CD14-positive monocyte (primary cell): ENCODE data around the gene CNTNAP1. TPM values are rescaled to one million over a fixed set of nuclear protein-coding genes. Genes with fewer than 3 reads are reported as not detected.

Source experiments
- DNase-seq, 3 donors: peaks; one replicate each; pipeline ENCODE4 v3.0.0-alpha.2; 2011 to 2022
- H2AFZ ChIP-seq: 2 replicates; pipeline ENCODE4 v1.6.0; 2012; ENCODE audit warnings: mild to moderate bottlenecking, low read depth, low read length, inconsistent platforms; ENCODE audit not compliant: insufficient read depth, poor library complexity, severe bottlenecking
- H3K27ac ChIP-seq, 2 donors: 1 replicate in 1 of 2; 2 replicates in 1 of 2; pipeline ENCODE4 v1.5.1; 2012 to 2013; ENCODE audit warnings: low read length in 2 of 2, control low read depth in 1 of 2, inconsistent platforms in 1 of 2, low read depth in 1 of 2, mild to moderate bottlenecking in 1 of 2
- H3K27me3 ChIP-seq, 2 donors: one replicate each; pipeline versions ENCODE4 v1.6.0 to v1.6.1; 2011 to 2013; ENCODE audit warnings: low read length in 2 of 2; ENCODE audit not compliant: control insufficient read depth in 2 of 2, insufficient read depth in 2 of 2
- H3K36me3 ChIP-seq, 2 donors: replicated peaks in 1 of 2; 1 replicate in 1 of 2; 2 replicates in 1 of 2; pipeline versions ENCODE4 v1.5.1 to v1.6.1; 2012 to 2013; ENCODE audit warnings: low read length in 2 of 2, control low read depth in 1 of 2, inconsistent platforms in 1 of 2, mild to moderate bottlenecking in 1 of 2; ENCODE audit not compliant: insufficient read depth in 2 of 2, control insufficient read depth in 1 of 2
- H3K4me1 ChIP-seq, 2 donors: 1 replicate in 1 of 2; 2 replicates in 1 of 2; pipeline versions ENCODE4 v1.5.1 to v1.6.1; 2012 to 2013; ENCODE audit warnings: low read length in 2 of 2, control low read depth in 1 of 2, inconsistent platforms in 1 of 2, mild to moderate bottlenecking in 1 of 2, moderate library complexity in 1 of 2; ENCODE audit not compliant: insufficient read depth in 2 of 2, control insufficient read depth in 1 of 2
- H3K4me2 ChIP-seq: replicated peaks from 2 replicates; pipeline ENCODE3; 2012; ENCODE audit warnings: low read length, moderate library complexity, mild to moderate bottlenecking; ENCODE audit not compliant: poor library complexity, severe bottlenecking; ENCODE audit errors: extremely low read depth
- H3K4me3 ChIP-seq, 3 experiments: fragments of 200-600 bp in 1 of 3; sonication (generic) in 1 of 3; replicated peaks in 1 of 3; 1 replicate in 2 of 3; 2 replicates in 1 of 3; pipeline ENCODE4 v1.5.1; 2011 to 2013; ENCODE audit warnings: low read length in 3 of 3, mild to moderate bottlenecking in 3 of 3, control low read depth in 2 of 3, low read depth in 2 of 3, inconsistent platforms in 1 of 3, moderate library complexity in 1 of 3
- H3K79me2 ChIP-seq: 2 replicates; pipeline ENCODE4 v1.6.0; 2012; ENCODE audit warnings: mild to moderate bottlenecking, control low read depth, inconsistent platforms, low read length, moderate library complexity; ENCODE audit not compliant: insufficient read depth
- H3K9ac ChIP-seq: 2 replicates; pipeline ENCODE4 v1.6.0; 2017; ENCODE audit warnings: low read length, mild to moderate bottlenecking; ENCODE audit not compliant: insufficient read depth, poor library complexity, severe bottlenecking
- H3K9me3 ChIP-seq, 2 donors: replicated peaks in 1 of 2; 1 replicate in 1 of 2; 2 replicates in 1 of 2; pipeline versions ENCODE4 v1.5.1 to v1.6.1; 2012 to 2013; ENCODE audit warnings: low read length in 2 of 2, control low read depth in 1 of 2; ENCODE audit not compliant: control insufficient read depth in 1 of 2, insufficient read depth in 1 of 2
- H4K20me1 ChIP-seq: 2 replicates; pipeline ENCODE4 v1.6.0; 2012; ENCODE audit warnings: mild to moderate bottlenecking, low read length, control low read depth, moderate library complexity; ENCODE audit not compliant: insufficient read depth
- H3K27ac Mint-ChIP-seq, 7 donors: one replicate each; pipeline ENCODE4 v1.8.0; 2020; ENCODE audit warnings: mild to moderate bottlenecking in 7 of 7, mixed read lengths in 7 of 7, moderate library complexity in 6 of 7, inconsistent platforms in 2 of 7
- H3K27me3 Mint-ChIP-seq, 3 donors: one replicate each; pipeline ENCODE4 v1.8.0; 2021 to 2022; ENCODE audit warnings: low read depth in 3 of 3, mild to moderate bottlenecking in 3 of 3, mixed read lengths in 3 of 3, moderate library complexity in 3 of 3, inconsistent platforms in 1 of 3
- H3K36me3 Mint-ChIP-seq, 2 donors: one replicate each; pipeline ENCODE4 v1.8.0; 2020; ENCODE audit warnings: mixed read lengths in 2 of 2, inconsistent platforms in 1 of 2, mild to moderate bottlenecking in 1 of 2
- H3K4me1 Mint-ChIP-seq: one replicate; pipeline ENCODE4 v1.8.0; 2020; ENCODE audit warnings: mild to moderate bottlenecking, mixed read lengths
- H3K4me3 Mint-ChIP-seq, 2 donors: one replicate each; pipeline ENCODE4 v1.8.0; 2020; ENCODE audit warnings: mild to moderate bottlenecking in 2 of 2, mixed read lengths in 2 of 2, moderate library complexity in 1 of 2
- H3K9me3 Mint-ChIP-seq, 7 donors: one replicate each; pipeline ENCODE4 v1.8.0; 2020 to 2022; ENCODE audit warnings: mixed read lengths in 7 of 7, mild to moderate bottlenecking in 6 of 7, moderate library complexity in 6 of 7, inconsistent platforms in 2 of 7
- CTCF ChIP-seq: fragments of 200-600 bp; IDR thresholded peaks from one replicate; pipeline ENCODE4 v1.8.0; 2022; ENCODE audit warnings: antibody characterized with exemption, mild to moderate bottlenecking
- WGBS: methylation state at CpG from one replicate; pipeline ENCODE4 v1.1.5; 2013; ENCODE audit warnings: missing lambda C conversion rate; ENCODE audit not compliant: insufficient coverage; 5-methylcytosine and 5-hydroxymethylcytosine counted together
- intact Hi-C, 2 donors: fragments of 100-400 bp; cut with micrococcal nuclease; formaldehyde crosslinking; loops; one replicate each; pipeline versions ENCODE4 v1.15.0 to v1.15.1; 2023
- polyA plus RNA-seq, 3 donors: library from polyadenylated mRNA; depleted of rRNA in 1 of 3; unstranded in 2 of 3; stranded (reverse) in 1 of 3; fragments of 300-500 nt in 2 of 3; fragments of >200 nt in 1 of 3; fragmentation: Illumina TruSeq in 2 of 3; gene quantifications; 1 replicate in 2 of 3; 2 replicates in 1 of 3; pipeline ENCODE4 v1.2.3, GENCODE V29; 2012 to 2021

Gene CNTNAP1
- polyA plus RNA-seq, 3 donors: 0.23 to 0.24 TPM; not detected in 1

- Mint-ChIP-seq H3K27ac (peak within 1 kb of the TSS; percentile 82 to 94 (median 91)), H3K4me1 (peaks cover 57% of the 10 kb centered on the region), H3K4me3 (peak within 1 kb of the TSS; percentile 83 to 92), H3K36me3 (peaks cover 5 to 7% of the 10 kb centered on the region in 2 donors), H3K27me3 (peaks cover 42 to 68% (median 62%) of the 10 kb centered on the region in 3 donors), H3K9me3 (peaks cover 6 to 27% (median 10%) of the 10 kb centered on the region in 7 donors)
- H3K9ac ChIP-seq: peak within 1 kb of the TSS; percentile 78
- peaks cover 6 to 7% of the 10 kb centered on the region in 2 donors for H3K9me3 ChIP-seq
- peak within 1 kb of the TSS; percentile 57 to 89 for H3K27ac ChIP-seq
- H3K79me2 ChIP-seq: no peaks in the 10 kb centered on the region
- peak within 1 kb of the TSS; percentile 81 for H3K4me2 ChIP-seq
- under 1% methylated on average over 37 of the region's 51 CpGs for WGBS
- H3K4me1 ChIP-seq: peaks cover 67 to 78% of the 10 kb centered on the region in 2 donors
- peaks cover 30 to 55% of the 10 kb centered on the region in 2 donors for H3K27me3 ChIP-seq
- no peak for DNase-seq
- peak within 1 kb of the TSS; percentile 52 to 75 (median 66) for H3K4me3 ChIP-seq
- H3K36me3 ChIP-seq: no peaks in the 10 kb centered on the region
- peak within 1 kb of the TSS; percentile 89 for H2AFZ ChIP-seq
- TF ChIP-seq CTCF: no peak
- H4K20me1 ChIP-seq: no peaks in the 10 kb centered on the region
- intact Hi-C loops: loop anchor here in 1 of 2 donors (2.0 to 5.0 kb wide), 2 partner anchors 68 to 99 kb away; partner anchors contain the start of genes PSMC3IP, RETREG3 and TUBG1
Observed at GRCh38 chr17:42676424-42677011, 5.8 kb upstream of the CNTNAP1 start, which contains the start of gene PLEKHH3. Gene PLEKHH3 (minus strand): TSS chr17:42676994. CDS start chr17:42676563, 431 bp downstream.

DNA sequence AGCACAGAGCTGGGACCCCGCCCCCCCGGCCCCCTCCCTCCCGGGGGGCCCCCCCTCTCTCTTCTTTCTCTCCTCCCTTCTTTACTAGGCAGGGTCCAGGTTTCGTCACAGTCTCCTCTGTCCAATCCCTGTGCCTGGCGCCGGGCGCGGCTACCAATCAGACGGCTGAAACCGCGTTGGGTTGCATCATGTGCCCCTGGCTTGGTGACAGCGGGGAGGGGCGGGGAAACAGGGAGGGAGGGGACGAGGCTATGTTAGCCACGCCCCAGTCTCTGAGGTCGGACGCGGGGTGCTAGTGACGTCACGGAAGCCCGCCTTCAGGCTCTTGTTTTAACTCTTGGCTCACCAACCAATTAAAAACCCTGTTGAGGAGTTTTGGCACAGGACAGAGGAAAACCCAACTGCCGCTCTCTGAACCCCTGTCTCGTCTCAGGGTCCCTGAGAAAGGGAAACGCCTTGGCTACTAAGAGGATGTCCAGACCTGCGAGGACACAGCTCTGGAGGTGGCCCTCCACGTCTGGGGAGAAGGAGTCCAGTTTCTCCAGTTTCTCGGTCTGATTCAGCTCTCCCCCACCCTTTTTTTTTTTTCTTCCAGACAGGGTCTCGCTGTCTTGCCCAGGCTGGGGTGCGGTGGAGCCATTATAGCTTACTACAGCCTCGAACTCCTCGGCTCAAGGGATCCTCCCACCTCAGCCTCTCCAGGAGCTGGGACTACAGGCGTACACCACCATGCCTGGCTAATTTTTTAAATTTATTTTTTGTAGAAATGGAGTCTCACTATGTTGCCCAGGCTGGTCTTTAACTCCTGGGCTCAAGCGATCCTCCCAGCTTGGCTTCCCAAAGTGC, 5.1 kb upstream of the CNTNAP1 start:
- peaks cover 43 to 68% (median 62%) of the 10 kb centered on the region in 3 donors for H3K27me3 Mint-ChIP-seq

More for the DNA sequence above, 5.1 kb upstream of the CNTNAP1 start:
- peaks cover 61% of the 10 kb centered on the region for H3K4me1 Mint-ChIP-seq
- peak overlapping the region; percentile 74 to 83 for H3K4me3 Mint-ChIP-seq
- H3K9me3 ChIP-seq: peaks cover 6 to 11% of the 10 kb centered on the region in 2 donors
- H3K27ac Mint-ChIP-seq: peak overlapping the region; percentile 82 to 94 (median 91)
- H3K9me3 Mint-ChIP-seq: peaks cover 6 to 30% (median 15%) of the 10 kb centered on the region in 7 donors
- no peaks in the 10 kb centered on the region for H3K36me3 ChIP-seq
- DNase-seq: peak; percentile 99 to 100 (median 99)
- intact Hi-C loops: loop anchor here in 1 of 2 donors (2.0 to 5.0 kb wide), 2 partner anchors 68 to 100 kb away; partner anchors contain the start of genes PSMC3IP, RETREG3 and TUBG1
- peaks cover 73 to 81% of the 10 kb centered on the region in 2 donors for H3K4me1 ChIP-seq
- no peaks in the 10 kb centered on the region for H4K20me1 ChIP-seq
- H2AFZ ChIP-seq: peak overlapping the region; percentile 89
- H3K4me2 ChIP-seq: peak overlapping the region; percentile 81
- peaks cover 6 to 9% of the 10 kb centered on the region in 2 donors for H3K36me3 Mint-ChIP-seq
- 5% methylated on average over 18 of the region's 33 CpGs for WGBS
- no peak for TF ChIP-seq CTCF
- H3K4me3 ChIP-seq: peak overlapping the region; percentile 52 to 75 (median 66)
- H3K79me2 ChIP-seq: no peaks in the 10 kb centered on the region
- peak overlapping the region; percentile 78 for H3K9ac ChIP-seq
- H3K27me3 ChIP-seq: peaks cover 33 to 55% of the 10 kb centered on the region in 2 donors
- H3K27ac ChIP-seq: peak overlapping the region; percentile 57 to 89
